Fibroblast of skin of right biceps (primary cell): Measurements from ENCODE around the gene TGFBR3.

Source experiments
- DNase-seq: peaks from one replicate; pipeline ENCODE4 v3.0.0-alpha.2; 2013

Gene TGFBR3

GRCh38 chr1:91821126-91821868 lies 64.7 kb downstream of the TGFBR3 start:
- DNase-seq: no peak

- DNase-seq: no peak
Measured at GRCh38 chr1:91819038-91819788, 66.7 kb downstream of the TGFBR3 start.

GRCh38 chr1:91818713-91818975 lies 67.3 kb downstream of the TGFBR3 start:
- no peak for DNase-seq

GRCh38 chr1:91817211-91817905 lies 68.6 kb downstream of the TGFBR3 start:
- no peak for DNase-seq

- DNase-seq: no peak
Measured at GRCh38 chr1:91816031-91816430, 69.9 kb downstream of the TGFBR3 start.

- no peak for DNase-seq
Measured at GRCh38 chr1:91814448-91814847, 71.5 kb downstream of the TGFBR3 start.

- DNase-seq: no peak
Measured at GRCh38 chr1:91813813-91814212, 72.1 kb downstream of the TGFBR3 start.

GRCh38 chr1:91811363-91812025 lies 74.5 kb downstream of the TGFBR3 start:
- no peak for DNase-seq

GRCh38 chr1:91809317-91809716 lies 76.6 kb downstream of the TGFBR3 start:
- peak; percentile 75 for DNase-seq

GRCh38 chr1:91807921-91808620 lies 77.9 kb downstream of the TGFBR3 start:
- no peak for DNase-seq

GRCh38 chr1:91806769-91807700 lies 78.9 kb downstream of the TGFBR3 start:
- peak; percentile 79 for DNase-seq

- DNase-seq: peak; percentile 84
Measured at GRCh38 chr1:91806181-91806768, 79.7 kb downstream of the TGFBR3 start.

- DNase-seq: no peak
Measured at GRCh38 chr1:91805311-91805801, 80.6 kb downstream of the TGFBR3 start.

- peak; percentile 86 for DNase-seq
Measured at GRCh38 chr1:91804546-91805023, 81.4 kb downstream of the TGFBR3 start.

- DNase-seq: no peak
Measured at GRCh38 chr1:91803847-91804545, 82.0 kb downstream of the TGFBR3 start.

GRCh38 chr1:91803123-91803522 lies 82.8 kb downstream of the TGFBR3 start:
- DNase-seq: no peak

- DNase-seq: no peak
Measured at GRCh38 chr1:91801496-91802115, 84.3 kb downstream of the TGFBR3 start.

- no peak for DNase-seq
Measured at GRCh38 chr1:91799863-91800262, 86.1 kb downstream of the TGFBR3 start.

- no peak for DNase-seq
Measured at GRCh38 chr1:91799159-91799558, 86.8 kb downstream of the TGFBR3 start.

- DNase-seq: peak; percentile 51
Measured at GRCh38 chr1:91798740-91799139, 87.2 kb downstream of the TGFBR3 start.
